H1 (cell line): ENCODE results near the gene CYP2S1. TPM values are rescaled to one million over a fixed set of nuclear protein-coding genes. Genes with fewer than 3 reads are reported as not detected.

ENCODE experiments used
- CTCF ChIA-PET: fragments of 300-600 bp; sonication (Branson Sonifier 250); formaldehyde crosslinking; loops from one replicate; lab custom pipeline; 2021; ENCODE audit not compliant: partially characterized antibody; lab: Charles Lee
- POLR2A ChIA-PET: fragments of 300-600 bp; sonication (Branson Sonifier 250); formaldehyde crosslinking; loops from one replicate; lab custom pipeline; 2021; ENCODE audit warnings: inconsistent platforms; ENCODE audit not compliant: partially characterized antibody; lab: Charles Lee
- DNase-seq, 2 experiments: peaks; one replicate each; pipeline versions ENCODE4 v3.0.0 to v3.0.0-alpha.2; 2010 to 2022; ENCODE audit warnings: low spot score in 2 of 2, low read depth in 1 of 2, mixed read lengths in 1 of 2
- FAIRE-seq: peaks from 2 replicates; lab custom pipeline; 2011; peaks lifted over from hg19 to GRCh38; lab: Jason Lieb, UNC
- H2AFZ ChIP-seq: 2 replicates; pipeline ENCODE4 v1.8.1; 2012; ENCODE audit warnings: low read length, inconsistent platforms
- H2AK5ac ChIP-seq: 2 replicates; pipeline ENCODE4 v1.6.1; 2013; ENCODE audit warnings: low read depth, low read length
- H2BK120ac ChIP-seq: replicated peaks from 2 replicates; pipeline ENCODE3; 2013; ENCODE audit warnings: low read depth, low read length, inconsistent platforms
- H2BK12ac ChIP-seq: 2 replicates; pipeline ENCODE4 v1.6.1; 2013; ENCODE audit warnings: low read depth, low read length
- H2BK15ac ChIP-seq: 2 replicates; pipeline ENCODE4 v1.6.1; 2013; ENCODE audit warnings: low read length
- H2BK20ac ChIP-seq: 2 replicates; pipeline ENCODE4 v1.6.1; 2013; ENCODE audit warnings: low read length
- H2BK5ac ChIP-seq: 2 replicates; pipeline ENCODE4 v1.6.1; 2013; ENCODE audit warnings: low read depth, low read length
- H3K14ac ChIP-seq: 2 replicates; pipeline ENCODE4 v1.6.1; 2013; ENCODE audit warnings: inconsistent platforms; ENCODE audit not compliant: insufficient read length
- H3K18ac ChIP-seq: 2 replicates; pipeline ENCODE4 v1.6.1; 2013; ENCODE audit warnings: low read length; ENCODE audit errors: extremely low read depth
- H3K23ac ChIP-seq: 2 replicates; pipeline ENCODE4 v1.6.1; 2013; ENCODE audit warnings: inconsistent platforms; ENCODE audit not compliant: insufficient read length
- H3K23me2 ChIP-seq: 2 replicates; pipeline ENCODE4 v1.6.1; 2013; ENCODE audit warnings: low read depth, low read length
- H3K27ac ChIP-seq: 2 replicates; pipeline ENCODE4 v1.6.1; 2011; ENCODE audit warnings: low read depth, low read length, inconsistent platforms
- H3K27me3 ChIP-seq, 4 experiments: replicated peaks in 1 of 4; 1 replicate in 1 of 4; 2 replicates in 3 of 4; pipeline versions ENCODE4 v1.6.1 to v1.8.1; 2011 to 2013; ENCODE audit warnings: low read length in 3 of 4, mild to moderate bottlenecking in 3 of 4, inconsistent platforms in 2 of 4, mixed read lengths in 2 of 4, moderate library complexity in 1 of 4; ENCODE audit not compliant: control insufficient read depth in 3 of 4, insufficient read depth in 3 of 4; ENCODE audit errors: extremely low read depth in 1 of 4
- H3K36me3 ChIP-seq, 4 experiments: 2 replicates each; pipeline versions ENCODE4 v1.6.1 to v1.8.1; 2011 to 2013; ENCODE audit warnings: mild to moderate bottlenecking in 4 of 4, low read length in 3 of 4, moderate library complexity in 2 of 4, control low read depth in 1 of 4, inconsistent platforms in 1 of 4; ENCODE audit not compliant: insufficient read depth in 4 of 4, control insufficient read depth in 2 of 4
- H3K4ac ChIP-seq: replicated peaks from 2 replicates; pipeline ENCODE3; 2013; ENCODE audit warnings: low read length, low read depth, mixed read lengths, inconsistent platforms; ENCODE audit not compliant: insufficient read length
- H3K4me1 ChIP-seq, 4 experiments: replicated peaks in 1 of 4; 1 replicate in 1 of 4; 2 replicates in 3 of 4; pipeline versions ENCODE4 v1.6.1 to v1.8.1; 2011 to 2013; ENCODE audit warnings: low read length in 3 of 4, inconsistent platforms in 2 of 4, mixed read lengths in 1 of 4; ENCODE audit not compliant: insufficient read depth in 4 of 4, control insufficient read depth in 3 of 4
- H3K4me2 ChIP-seq, 2 experiments: 2 replicates each; pipeline versions ENCODE4 v1.6.1 to v1.8.1; 2011 to 2013; ENCODE audit warnings: low read depth in 2 of 2, low read length in 2 of 2, control low read depth in 1 of 2, inconsistent platforms in 1 of 2, mild to moderate bottlenecking in 1 of 2; ENCODE audit not compliant: insufficient read depth in 1 of 2
- H3K4me3 ChIP-seq, 4 experiments: fragments of 200-600, 300-600 bp in 1 of 4; sonication (generic), shearing (Covaris generic), sonication (Bioruptor Twin) in 1 of 4; 2 replicates each; pipeline versions ENCODE4 v1.5.1 to v1.8.1; 2011 to 2016; ENCODE audit warnings: low read length in 4 of 4, low read depth in 3 of 4, control low read depth in 2 of 4, inconsistent platforms in 2 of 4, mild to moderate bottlenecking in 2 of 4, mixed read lengths in 1 of 4, moderate library complexity in 1 of 4; ENCODE audit not compliant: insufficient read depth in 2 of 4; ENCODE audit errors: extremely low read depth in 1 of 4
- H3K56ac ChIP-seq: replicated peaks from 2 replicates; pipeline ENCODE3; 2013; ENCODE audit warnings: low read depth, mild to moderate bottlenecking, mixed read lengths, low read length, inconsistent platforms; ENCODE audit not compliant: insufficient read length
- H3K79me1 ChIP-seq: 2 replicates; pipeline ENCODE4 v1.6.1; 2013; ENCODE audit warnings: low read depth, low read length, control low read depth
- H3K79me2 ChIP-seq, 2 experiments: 2 replicates each; pipeline versions ENCODE4 v1.6.1 to v1.8.1; 2012 to 2013; ENCODE audit warnings: low read length in 2 of 2, mild to moderate bottlenecking in 2 of 2, inconsistent platforms in 1 of 2; ENCODE audit not compliant: insufficient read depth in 2 of 2, control insufficient read depth in 1 of 2
- H3K9ac ChIP-seq, 4 experiments: replicated peaks in 1 of 4; 1 replicate in 1 of 4; 2 replicates in 3 of 4; pipeline versions ENCODE4 v1.6.1 to v1.8.1; 2011 to 2013; ENCODE audit warnings: low read depth in 3 of 4, low read length in 3 of 4, control low read depth in 2 of 4, mild to moderate bottlenecking in 2 of 4, moderate library complexity in 2 of 4, inconsistent platforms in 1 of 4; ENCODE audit errors: extremely low read depth in 1 of 4
- H3K9me3 ChIP-seq, 2 experiments: 2 replicates each; pipeline versions ENCODE4 v1.6.1 to v1.8.1; 2012 to 2013; ENCODE audit warnings: mild to moderate bottlenecking in 2 of 2, moderate library complexity in 2 of 2, control low read depth in 1 of 2, inconsistent platforms in 1 of 2, low read depth in 1 of 2, low read length in 1 of 2, mixed read lengths in 1 of 2; ENCODE audit not compliant: insufficient read depth in 2 of 2
- H4K20me1 ChIP-seq, 2 experiments: replicated peaks in 1 of 2; 2 replicates each; pipeline versions ENCODE3 to v1.8.1; 2011 to 2013; ENCODE audit warnings: inconsistent platforms in 2 of 2, low read length in 2 of 2, mild to moderate bottlenecking in 1 of 2; ENCODE audit not compliant: insufficient read depth in 2 of 2, control insufficient read depth in 1 of 2
- H4K5ac ChIP-seq: 2 replicates; pipeline ENCODE4 v1.6.1; 2013; ENCODE audit warnings: low read length, low read depth, mixed read lengths, inconsistent platforms; ENCODE audit not compliant: insufficient read length
- H4K8ac ChIP-seq: 2 replicates; pipeline ENCODE4 v1.8.0; 2013; ENCODE audit warnings: mild to moderate bottlenecking, moderate library complexity, low read length, inconsistent platforms; ENCODE audit not compliant: insufficient read depth; ENCODE audit errors: extremely low read depth
- H4K91ac ChIP-seq: replicated peaks from 2 replicates; pipeline ENCODE3; 2013; ENCODE audit warnings: low read length, mixed read lengths, inconsistent platforms; ENCODE audit not compliant: insufficient read length
- CREB1 ChIP-seq: IDR thresholded peaks from 2 replicates; pipeline ENCODE4 v1.6.1; 2012; ENCODE audit warnings: inconsistent platforms
- SP1 ChIP-seq: IDR thresholded peaks from 2 replicates; pipeline ENCODE4 v1.6.1; 2011; ENCODE audit warnings: low read depth, low read length
- TEAD4 ChIP-seq: IDR thresholded peaks from 2 replicates; pipeline ENCODE4 v1.6.1; 2012; ENCODE audit warnings: low read depth, low read length, inconsistent platforms, mixed read lengths
- WGBS, 2 experiments: shearing (Covaris generic) in 1 of 2; methylation state at CpG; one replicate each; pipeline versions ENCODE4 v1.1.6 to v1.1.7; 2013 to 2015; ENCODE audit warnings: low lambda C conversion rate in 2 of 2, mixed read lengths in 2 of 2, inconsistent platforms in 1 of 2, low coverage in 1 of 2, missing lambda C conversion rate in 1 of 2; ENCODE audit not compliant: insufficient replicate concordance in 2 of 2, insufficient coverage in 1 of 2, insufficient read length in 1 of 2; ENCODE audit errors: extremely low coverage in 1 of 2, missing lambda C conversion rate in 1 of 2; 5-methylcytosine and 5-hydroxymethylcytosine counted together
- polyA plus RNA-seq, 7 experiments: library from polyadenylated mRNA; depleted of rRNA in 3 of 7; stranded (reverse) in 5 of 7; unstranded in 2 of 7; fragments of >200 nt in 5 of 7; fragments of 200-250 nt in 2 of 7; gene quantifications; 1 replicate in 5 of 7; 2 replicates in 1 of 7; 4 replicates in 1 of 7; pipeline versions ENCODE4 v1.2.1 to v1.2.3, GENCODE V29; 2011 to 2013; ENCODE audit warnings: missing spikeins in 2 of 7, mixed read lengths in 2 of 7
- total RNA-seq: library from RNA; stranded (reverse); fragmentation: NEBNext Ultra II Directional; extraction: Animal tissue kit (Norgen Biotek cat#: 25700); gene quantifications from 2 replicates; pipeline ENCODE4 v1.2.1, GENCODE V29; 2021

Gene CYP2S1
- total and polyA plus RNA-seq, 2 of the 8 experiments (the other 6 are each of a cell fraction or from before 2014, with no cell fraction given), result 97.9 to 245 TPM

DNA sequence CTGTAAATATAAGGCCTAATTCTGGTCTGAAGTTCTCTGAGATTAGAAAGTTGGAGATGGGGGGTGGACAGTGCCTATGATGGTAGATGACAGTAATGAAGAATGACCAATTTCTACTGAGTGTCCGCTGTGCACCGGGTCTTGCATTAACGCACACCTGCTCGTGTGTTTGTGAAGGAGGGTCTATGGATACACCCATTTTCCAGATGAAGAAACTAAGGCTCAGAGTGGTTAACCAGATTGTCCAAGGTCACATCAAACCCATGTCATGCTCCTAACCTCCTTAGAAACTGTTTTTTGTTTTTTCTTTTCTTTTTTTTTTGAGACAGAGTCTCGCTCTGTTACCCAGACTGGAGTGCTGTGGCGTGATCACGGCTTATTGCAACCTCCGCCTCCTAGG lies 39.7 kb downstream of the CYP2S1 start:
- POLR2A ChIA-PET, result interaction anchor here (0.7 to 7.5 kb wide), 5 partner anchors 8 to 37 kb away, joined by 3 to 49 read pairs (median 3); partner anchors contain the start of gene HNRNPUL1
- CTCF ChIA-PET, result interaction anchor here (0.6 to 1.9 kb wide), 4 partner anchors 16 to 30 kb away, joined by 3 to 8 read pairs (median 5); no protein-coding TSS in a partner anchor
- FAIRE-seq, result no peak

More for the DNA sequence above, 39.7 kb downstream of the CYP2S1 start:
- Histone ChIP-seq H4K20me1 (peaks cover 0 to 11% of the 10 kb centered on the region in 2 experiments), H4K8ac (no peak overlapping the region)
- no peak for TF ChIP-seq TEAD4
- TF ChIP-seq SP1, result no peak
- TF ChIP-seq CREB1, result no peak
- TF ChIP-seq, all 59 proteins: peak for 0
- no peak overlapping the region for H3K4ac ChIP-seq
- no peak overlapping the region for H2BK5ac ChIP-seq
- no peak overlapping the region for H3K23ac ChIP-seq
- H3K18ac ChIP-seq, result no peak overlapping the region
- no peak overlapping the region for H2BK120ac ChIP-seq
- H3K27me3 ChIP-seq, result no peaks in the 10 kb centered on the region
- H2BK12ac ChIP-seq, result no peak overlapping the region
- H3K23me2 ChIP-seq, result peaks cover 10% of the 10 kb centered on the region; the same call in 1 of the 2 replicates
- no peaks in the 10 kb centered on the region for H3K9me3 ChIP-seq
- no peak overlapping the region for H3K9ac ChIP-seq
- H4K91ac ChIP-seq, result no peak overlapping the region
- H2AFZ ChIP-seq, result no peak overlapping the region
- no peak overlapping the region for H3K27ac ChIP-seq
- H3K4me1 ChIP-seq, result no peaks in the 10 kb centered on the region; a peak in 1 of 7 replicates
- no peak overlapping the region for H2BK15ac ChIP-seq
- WGBS, 2 experiments, result 95% methylated on average over 8 of the region's 8 CpGs; no CpG with 5 or more reads in 1 of the 2 experiments
- no peak overlapping the region for H3K4me3 ChIP-seq
- no peak overlapping the region for H3K14ac ChIP-seq
- H2BK20ac ChIP-seq, result no peak overlapping the region
- H3K79me2 ChIP-seq, result no peaks in the 10 kb centered on the region
- no peak overlapping the region for H3K56ac ChIP-seq
- H3K36me3 ChIP-seq, result peaks cover 2 to 29% (median 3%) of the 10 kb centered on the region in 4 experiments; a peak in 5 of 8 replicates
- no peak overlapping the region for H3K4me2 ChIP-seq
- DNase-seq, result no peak
- no peak overlapping the region for H2AK5ac ChIP-seq
- H3K79me1 ChIP-seq, result 0 out of 2 replicates have a peak, but pooled peaks cover 4% of the 10 kb centered on the region
- no peak overlapping the region for H4K5ac ChIP-seq
